ENCODE measurements around the gene GNB5. TPM values are rescaled to one million over a fixed set of nuclear protein-coding genes. Genes with fewer than 3 reads are reported as not detected.

Gene GNB5
- total RNA-seq, 1 experiment from 2014 or later = 22.8 TPM

GRCh38 chr15:52163321-52164190 lies 27.6 kb downstream of the GNB5 start:
- Histone ChIP-seq H3K4me1 (ENCODE audit: insufficient read depth, low read length, poor library complexity, severe bottlenecking) (peaks cover 10% of the 10 kb centered on the region), H3K9me3 (ENCODE audit: low read depth, low read length, poor library complexity, severe bottlenecking) (no peaks in the 10 kb centered on the region), H3K27ac (ENCODE audit: low read depth, low read length, poor library complexity, severe bottlenecking) (no peak overlapping the region), H3K27me3 (replicated peaks; ENCODE audit: insufficient read depth, low read depth, low read length, poor library complexity) (no peaks in the 10 kb centered on the region), H3K4me3 (ENCODE audit: low read depth, low read length, poor library complexity, severe bottlenecking) (no peak overlapping the region), H3K36me3 (ENCODE audit: insufficient read depth, low read length, poor library complexity, severe bottlenecking) (no peaks in the 10 kb centered on the region)
- ChIA-PET POLR2A (ENCODE audit: low non-redundant PET) (no interaction called here), CTCF (interaction anchor here (0.6 kb wide), 1 partner anchor 45 kb away, joined by 4 read pairs; no protein-coding TSS in a partner anchor)
- TF ChIP-seq CTCF (conservative IDR thresholded peaks at IDR 0.05; ENCODE audit: low read depth, low read length) (peak; percentile 57), EZH2 (IDR thresholded peaks at IDR 0.05; ENCODE audit: borderline replicate concordance, low read depth, low read length, poor library complexity, severe bottlenecking) (no peak)
- BruUV-seq (replicated peaks) = no TSS peak
- DNase-seq (ENCODE audit: low spot score) = no peak
- intact Hi-C loops (cut with micrococcal nuclease; ENCODE audit: unreplicated experiment) = no loop called here

GRCh38 chr15:52162876-52163275 lies 28.3 kb downstream of the GNB5 start:
- Histone ChIP-seq H3K27ac (ENCODE audit: low read depth, low read length, poor library complexity, severe bottlenecking) (no peak overlapping the region), H3K4me1 (ENCODE audit: insufficient read depth, low read length, poor library complexity, severe bottlenecking) (peaks cover 10% of the 10 kb centered on the region), H3K4me3 (ENCODE audit: low read depth, low read length, poor library complexity, severe bottlenecking) (no peak overlapping the region), H3K36me3 (ENCODE audit: insufficient read depth, low read length, poor library complexity, severe bottlenecking) (no peaks in the 10 kb centered on the region), H3K27me3 (replicated peaks; ENCODE audit: insufficient read depth, low read depth, low read length, poor library complexity) (no peaks in the 10 kb centered on the region), H3K9me3 (ENCODE audit: low read depth, low read length, poor library complexity, severe bottlenecking) (no peaks in the 10 kb centered on the region)
- CTCF ChIA-PET = interaction anchor here (0.6 kb wide), 1 partner anchor 45 kb away, joined by 4 read pairs; no protein-coding TSS in a partner anchor
- TF ChIP-seq CTCF (conservative IDR thresholded peaks at IDR 0.05; ENCODE audit: low read depth, low read length) = no peak
- TF ChIP-seq EZH2 (IDR thresholded peaks at IDR 0.05; ENCODE audit: borderline replicate concordance, low read depth, low read length, poor library complexity, severe bottlenecking) = no peak
- no TSS peak for BruUV-seq (replicated peaks)
- POLR2A ChIA-PET (ENCODE audit: low non-redundant PET) = no interaction called here
- no peak for DNase-seq (ENCODE audit: low spot score)
- intact Hi-C loops (cut with micrococcal nuclease; ENCODE audit: unreplicated experiment) = no loop called here

GRCh38 chr15:52162260-52162659 lies 28.9 kb downstream of the GNB5 start:
- no TSS peak for BruUV-seq (replicated peaks)

More at GRCh38 chr15:52162260-52162659, 28.9 kb downstream of the GNB5 start:
- H3K4me3 ChIP-seq (ENCODE audit: low read depth, low read length, poor library complexity, severe bottlenecking) = no peak overlapping the region
- H3K27ac ChIP-seq (ENCODE audit: low read depth, low read length, poor library complexity, severe bottlenecking) = no peak overlapping the region
- ChIA-PET CTCF (no interaction called here), POLR2A (ENCODE audit: low non-redundant PET) (interaction anchor here (0.7 kb wide), 1 partner anchor 48 kb away, joined by 3 read pairs; no protein-coding TSS in a partner anchor)
- H3K27me3 ChIP-seq (replicated peaks; ENCODE audit: insufficient read depth, low read depth, low read length, poor library complexity) = no peaks in the 10 kb centered on the region
- H3K9me3 ChIP-seq (ENCODE audit: low read depth, low read length, poor library complexity, severe bottlenecking) = no peaks in the 10 kb centered on the region
- intact Hi-C loops (cut with micrococcal nuclease; ENCODE audit: unreplicated experiment) = no loop called here
- TF ChIP-seq CTCF (conservative IDR thresholded peaks at IDR 0.05; ENCODE audit: low read depth, low read length) (no peak), EZH2 (IDR thresholded peaks at IDR 0.05; ENCODE audit: borderline replicate concordance, low read depth, low read length, poor library complexity, severe bottlenecking) (no peak)
- DNase-seq (ENCODE audit: low spot score) = no peak
- H3K4me1 ChIP-seq (ENCODE audit: insufficient read depth, low read length, poor library complexity, severe bottlenecking) = peaks cover 10% of the 10 kb centered on the region
- H3K36me3 ChIP-seq (ENCODE audit: insufficient read depth, low read length, poor library complexity, severe bottlenecking) = no peaks in the 10 kb centered on the region

Measured in A673 (cell line).